ENCODE results near the gene TEAD1. TPM values are rescaled to one million over a fixed set of nuclear protein-coding genes. Genes with fewer than 3 reads are reported as not detected.

Gene TEAD1
- total RNA-seq, 2 experiments from 2014 or later: 0.59 to 0.65 TPM

- Mint-ChIP-seq H3K9me3 (ENCODE audit: low read depth) (no peaks in the 10 kb centered on the region), H3K27me3 (peaks cover 12% of the 10 kb centered on the region), H3K4me3 (no peak overlapping the region), H3K36me3 (ENCODE audit: low read depth) (no peaks in the 10 kb centered on the region), H3K27ac (no peak overlapping the region), H3K4me1 (peaks cover 6% of the 10 kb centered on the region)
- CTCF ChIA-PET: interaction anchor here (0.6 kb wide), 1 partner anchor 457 kb away, joined by 3 read pairs; no protein-coding TSS in a partner anchor
- POLR2A ChIA-PET: no interaction called here
- ATAC-seq (no peak), DNase-seq (no peak)
- intact Hi-C loops (cut with DNase I, micrococcal nuclease): no loop called here
Observed at GRCh38 chr11:12770435-12770834, 96.2 kb downstream of the TEAD1 start.

GRCh38 chr11:12770966-12771597 lies 96.9 kb downstream of the TEAD1 start:
- intact Hi-C loops (cut with DNase I, micrococcal nuclease): no loop called here
- H3K27me3 Mint-ChIP-seq: peaks cover 14% of the 10 kb centered on the region
- H3K9me3 Mint-ChIP-seq (ENCODE audit: low read depth): no peaks in the 10 kb centered on the region
- ChIA-PET CTCF (no interaction called here), POLR2A (no interaction called here)
- DNase-seq: no peak
- H3K4me3 Mint-ChIP-seq: no peak overlapping the region
- no peaks in the 10 kb centered on the region for H3K36me3 Mint-ChIP-seq (ENCODE audit: low read depth)
- peaks cover 6% of the 10 kb centered on the region for H3K4me1 Mint-ChIP-seq
- no peak overlapping the region for H3K27ac Mint-ChIP-seq
- ATAC-seq: no peak

GRCh38 chr11:12771875-12772274 lies 97.7 kb downstream of the TEAD1 start:
- no peaks in the 10 kb centered on the region for H3K9me3 Mint-ChIP-seq (ENCODE audit: low read depth)
- peaks cover 14% of the 10 kb centered on the region for H3K27me3 Mint-ChIP-seq
- DNase-seq (no peak), ATAC-seq (no peak)
- no peak overlapping the region for H3K4me3 Mint-ChIP-seq
- no peaks in the 10 kb centered on the region for H3K36me3 Mint-ChIP-seq (ENCODE audit: low read depth)
- peaks cover 6% of the 10 kb centered on the region for H3K4me1 Mint-ChIP-seq
- CTCF ChIA-PET: interaction anchor here (0.6 kb wide), 1 partner anchor 29 kb away, joined by 3 read pairs; no protein-coding TSS in a partner anchor
- no peak overlapping the region for H3K27ac Mint-ChIP-seq
- intact Hi-C loops (cut with DNase I, micrococcal nuclease): no loop called here
- POLR2A ChIA-PET: no interaction called here

- Mint-ChIP-seq H3K9me3 (ENCODE audit: low read depth) (no peaks in the 10 kb centered on the region), H3K4me1 (peaks cover 6% of the 10 kb centered on the region), H3K27ac (no peak overlapping the region)
Observed at GRCh38 chr11:12772324-12772723, 98.1 kb downstream of the TEAD1 start.

GRCh38 chr11:12773591-12773990 lies 99.4 kb downstream of the TEAD1 start:
- peaks cover 12% of the 10 kb centered on the region for H3K27me3 Mint-ChIP-seq
- DNase-seq (no peak), ATAC-seq (no peak)
- intact Hi-C loops (cut with DNase I, micrococcal nuclease): no loop called here
- no peaks in the 10 kb centered on the region for H3K9me3 Mint-ChIP-seq (ENCODE audit: low read depth)
- peaks cover 6% of the 10 kb centered on the region for H3K4me1 Mint-ChIP-seq
- no peak overlapping the region for H3K4me3 Mint-ChIP-seq
- CTCF ChIA-PET: interaction anchor here (0.7 kb wide), 1 partner anchor 28 kb away, joined by 3 read pairs; no protein-coding TSS in a partner anchor
- H3K27ac Mint-ChIP-seq: no peak overlapping the region
- POLR2A ChIA-PET: no interaction called here
- H3K36me3 Mint-ChIP-seq (ENCODE audit: low read depth): no peaks in the 10 kb centered on the region

More at GRCh38 chr11:12772324-12772723, 98.1 kb downstream of the TEAD1 start:
- Mint-ChIP-seq H3K27me3 (peaks cover 14% of the 10 kb centered on the region), H3K4me3 (no peak overlapping the region), H3K36me3 (ENCODE audit: low read depth) (no peaks in the 10 kb centered on the region)
- DNase-seq (no peak), ATAC-seq (no peak)
- ChIA-PET CTCF (interaction anchor here (0.6 kb wide), 1 partner anchor 29 kb away, joined by 3 read pairs; no protein-coding TSS in a partner anchor), POLR2A (interaction anchor here (0.6 kb wide), 1 partner anchor 194 kb away, joined by 3 read pairs; no protein-coding TSS in a partner anchor)
- intact Hi-C loops (cut with DNase I, micrococcal nuclease): no loop called here

GRCh38 chr11:12775955-12776354 lies 101.7 kb downstream of the TEAD1 start:
- Mint-ChIP-seq H3K27me3 (peaks cover 14% of the 10 kb centered on the region), H3K4me3 (no peak overlapping the region), H3K36me3 (ENCODE audit: low read depth) (no peaks in the 10 kb centered on the region), H3K9me3 (ENCODE audit: low read depth) (no peaks in the 10 kb centered on the region), H3K4me1 (peaks cover 4% of the 10 kb centered on the region), H3K27ac (no peak overlapping the region)
- ChIA-PET CTCF (interaction anchor here (0.6 to 0.7 kb wide), 2 partner anchors 36 to 48 kb away, joined by 3 read pairs; no protein-coding TSS in a partner anchor), POLR2A (no interaction called here)
- no peak for ATAC-seq
- no peak for DNase-seq
- intact Hi-C loops (cut with DNase I, micrococcal nuclease): no loop called here

GRCh38 chr11:12777208-12777874 lies 103.1 kb downstream of the TEAD1 start:
- H3K4me1 Mint-ChIP-seq: no peaks in the 10 kb centered on the region

GRCh38 chr11:12778240-12778905 lies 104.2 kb downstream of the TEAD1 start:
- H3K27ac Mint-ChIP-seq: no peak overlapping the region
- DNase-seq (no peak), ATAC-seq (no peak)
- ChIA-PET POLR2A (no interaction called here), CTCF (no interaction called here)
- H3K4me1 Mint-ChIP-seq: no peaks in the 10 kb centered on the region
- no peaks in the 10 kb centered on the region for H3K36me3 Mint-ChIP-seq (ENCODE audit: low read depth)
- H3K9me3 Mint-ChIP-seq (ENCODE audit: low read depth): no peaks in the 10 kb centered on the region
- intact Hi-C loops (cut with DNase I, micrococcal nuclease): no loop called here
- peaks cover 19% of the 10 kb centered on the region for H3K27me3 Mint-ChIP-seq
- H3K4me3 Mint-ChIP-seq: no peak overlapping the region

More at GRCh38 chr11:12777208-12777874, 103.1 kb downstream of the TEAD1 start:
- peaks cover 14% of the 10 kb centered on the region for H3K27me3 Mint-ChIP-seq
- H3K36me3 Mint-ChIP-seq (ENCODE audit: low read depth): no peaks in the 10 kb centered on the region
- H3K4me3 Mint-ChIP-seq: no peak overlapping the region
- no peak overlapping the region for H3K27ac Mint-ChIP-seq
- intact Hi-C loops (cut with DNase I, micrococcal nuclease): no loop called here
- DNase-seq: no peak
- no peaks in the 10 kb centered on the region for H3K9me3 Mint-ChIP-seq (ENCODE audit: low read depth)
- ChIA-PET CTCF (no interaction called here), POLR2A (no interaction called here)
- ATAC-seq: no peak

- DNase-seq (no peak), ATAC-seq (no peak)
- no peaks in the 10 kb centered on the region for H3K4me1 Mint-ChIP-seq
- POLR2A ChIA-PET: no interaction called here
- CTCF ChIA-PET: no interaction called here
- H3K9me3 Mint-ChIP-seq (ENCODE audit: low read depth): no peaks in the 10 kb centered on the region
- H3K27me3 Mint-ChIP-seq: peaks cover 18% of the 10 kb centered on the region
- H3K27ac Mint-ChIP-seq: no peak overlapping the region
- no peak overlapping the region for H3K4me3 Mint-ChIP-seq
- no peaks in the 10 kb centered on the region for H3K36me3 Mint-ChIP-seq (ENCODE audit: low read depth)
- intact Hi-C loops (cut with DNase I, micrococcal nuclease): no loop called here
Observed at GRCh38 chr11:12783765-12784164, 109.5 kb downstream of the TEAD1 start.

GRCh38 chr11:12784445-12784844 lies 110.2 kb downstream of the TEAD1 start:
- H3K9me3 Mint-ChIP-seq (ENCODE audit: low read depth): no peaks in the 10 kb centered on the region
- H3K27ac Mint-ChIP-seq: no peak overlapping the region
- no peak for ATAC-seq
- H3K36me3 Mint-ChIP-seq (ENCODE audit: low read depth): no peaks in the 10 kb centered on the region
- intact Hi-C loops (cut with DNase I, micrococcal nuclease): no loop called here
- no peak for DNase-seq
- H3K4me3 Mint-ChIP-seq: no peak overlapping the region
- POLR2A ChIA-PET: no interaction called here
- no peaks in the 10 kb centered on the region for H3K4me1 Mint-ChIP-seq
- CTCF ChIA-PET: interaction anchor here (0.7 kb wide), 1 partner anchor 21 kb away, joined by 3 read pairs; no protein-coding TSS in a partner anchor
- peaks cover 18% of the 10 kb centered on the region for H3K27me3 Mint-ChIP-seq

- Mint-ChIP-seq H3K4me3 (no peak overlapping the region), H3K4me1 (no peaks in the 10 kb centered on the region), H3K9me3 (ENCODE audit: low read depth) (no peaks in the 10 kb centered on the region), H3K36me3 (ENCODE audit: low read depth) (no peaks in the 10 kb centered on the region), H3K27ac (no peak overlapping the region), H3K27me3 (peaks cover 14% of the 10 kb centered on the region)
- ChIA-PET POLR2A (no interaction called here), CTCF (interaction anchor here (0.7 kb wide), 1 partner anchor 21 kb away, joined by 3 read pairs; no protein-coding TSS in a partner anchor)
- ATAC-seq: no peak
- intact Hi-C loops (cut with DNase I, micrococcal nuclease): no loop called here
- no peak for DNase-seq
Observed at GRCh38 chr11:12784987-12785386, 110.8 kb downstream of the TEAD1 start.

All from activated CD4-positive, alpha-beta T cell treated with anti-CD3 and anti-CD28 coated beads for 36 hours (primary cell).